ENCODE measurements around the gene KRTAP5-6.
"Not testable (repeated sequence)": the region's sequence is repeated elsewhere in the genome, so short reads cannot be mapped to it uniquely, and the experiment has no call there.

Gene KRTAP5-6

DNA sequence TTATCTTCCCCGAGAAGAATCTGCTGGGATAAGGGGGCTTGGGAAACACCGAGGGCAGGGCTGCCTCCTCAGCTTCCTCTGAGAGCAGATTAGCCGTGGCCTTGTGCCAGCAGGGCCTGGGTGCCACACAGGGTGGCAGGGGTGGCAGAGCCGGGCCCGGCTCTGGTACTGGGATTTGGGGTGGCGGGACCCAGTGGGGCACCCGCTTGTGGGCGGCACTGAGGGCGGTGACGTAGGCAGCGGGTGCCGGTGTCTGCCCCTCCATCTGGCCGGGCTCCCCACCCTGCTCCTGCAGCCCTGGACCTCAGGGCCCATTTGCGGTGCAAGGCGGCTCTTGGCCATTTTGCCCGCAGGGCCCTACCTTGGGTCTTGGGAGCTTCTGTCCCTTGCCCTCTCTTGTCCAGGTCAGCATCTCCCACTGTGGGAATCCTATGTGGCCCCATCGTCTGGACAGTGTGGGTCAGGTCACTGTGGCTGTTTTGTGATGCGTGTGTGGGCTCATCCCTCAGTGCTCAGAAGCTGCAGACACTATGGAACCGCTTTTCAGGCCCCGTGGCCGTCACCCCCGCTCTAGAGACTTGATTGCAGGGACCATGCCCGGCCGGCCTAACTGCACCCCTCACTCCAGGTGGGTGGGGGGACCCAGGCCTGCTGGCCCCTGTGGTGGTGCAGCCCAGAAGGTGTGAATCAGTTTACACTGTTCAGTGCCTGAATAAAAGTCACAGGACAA is 29.7 kb upstream of the KRTAP5-6 start:
- TF ChIP-seq, protein P1, sequence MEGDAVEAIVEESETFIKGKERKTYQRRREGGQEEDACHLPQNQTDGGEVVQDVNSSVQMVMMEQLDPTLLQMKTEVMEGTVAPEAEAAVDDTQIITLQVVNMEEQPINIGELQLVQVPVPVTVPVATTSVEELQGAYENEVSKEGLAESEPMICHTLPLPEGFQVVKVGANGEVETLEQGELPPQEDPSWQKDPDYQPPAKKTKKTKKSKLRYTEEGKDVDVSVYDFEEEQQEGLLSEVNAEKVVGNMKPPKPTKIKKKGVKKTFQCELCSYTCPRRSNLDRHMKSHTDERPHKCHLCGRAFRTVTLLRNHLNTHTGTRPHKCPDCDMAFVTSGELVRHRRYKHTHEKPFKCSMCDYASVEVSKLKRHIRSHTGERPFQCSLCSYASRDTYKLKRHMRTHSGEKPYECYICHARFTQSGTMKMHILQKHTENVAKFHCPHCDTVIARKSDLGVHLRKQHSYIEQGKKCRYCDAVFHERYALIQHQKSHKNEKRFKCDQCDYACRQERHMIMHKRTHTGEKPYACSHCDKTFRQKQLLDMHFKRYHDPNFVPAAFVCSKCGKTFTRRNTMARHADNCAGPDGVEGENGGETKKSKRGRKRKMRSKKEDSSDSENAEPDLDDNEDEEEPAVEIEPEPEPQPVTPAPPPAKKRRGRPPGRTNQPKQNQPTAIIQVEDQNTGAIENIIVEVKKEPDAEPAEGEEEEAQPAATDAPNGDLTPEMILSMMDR (IDR thresholded peaks at IDR 0.05), result no peak
- TF ChIP-seq ZFX (IDR thresholded peaks at IDR 0.05; ENCODE audit: borderline replicate concordance), result no peak

DNA sequence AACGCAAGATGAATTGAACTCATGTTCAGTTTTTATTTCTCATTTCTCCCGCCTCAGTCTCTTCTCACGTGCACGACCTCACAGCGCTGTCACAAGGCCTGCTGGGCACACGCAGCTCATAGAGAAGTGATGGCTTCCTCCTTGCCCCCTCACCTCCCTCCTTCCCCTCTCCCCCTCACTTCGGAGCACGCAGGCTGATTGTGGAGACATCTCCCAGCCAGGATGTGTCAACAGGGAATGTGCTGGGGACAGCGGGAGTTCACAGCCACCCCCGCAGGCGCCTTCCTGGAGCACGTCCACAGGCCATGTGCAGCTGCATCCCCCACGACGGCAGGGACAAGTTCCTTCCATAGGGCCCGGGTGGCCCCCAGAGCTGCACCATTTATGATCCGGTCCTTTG is 29.1 kb upstream of the KRTAP5-6 start:
- TF ChIP-seq ZFX (IDR thresholded peaks at IDR 0.05; ENCODE audit: borderline replicate concordance), result no peak
- TF ChIP-seq, protein P1 (IDR thresholded peaks at IDR 0.05), result no peak
- no peak overlapping the region for H3K27ac ChIP-seq

More for the DNA sequence above, 29.7 kb upstream of the KRTAP5-6 start:
- no peak overlapping the region for H3K27ac ChIP-seq

DNA sequence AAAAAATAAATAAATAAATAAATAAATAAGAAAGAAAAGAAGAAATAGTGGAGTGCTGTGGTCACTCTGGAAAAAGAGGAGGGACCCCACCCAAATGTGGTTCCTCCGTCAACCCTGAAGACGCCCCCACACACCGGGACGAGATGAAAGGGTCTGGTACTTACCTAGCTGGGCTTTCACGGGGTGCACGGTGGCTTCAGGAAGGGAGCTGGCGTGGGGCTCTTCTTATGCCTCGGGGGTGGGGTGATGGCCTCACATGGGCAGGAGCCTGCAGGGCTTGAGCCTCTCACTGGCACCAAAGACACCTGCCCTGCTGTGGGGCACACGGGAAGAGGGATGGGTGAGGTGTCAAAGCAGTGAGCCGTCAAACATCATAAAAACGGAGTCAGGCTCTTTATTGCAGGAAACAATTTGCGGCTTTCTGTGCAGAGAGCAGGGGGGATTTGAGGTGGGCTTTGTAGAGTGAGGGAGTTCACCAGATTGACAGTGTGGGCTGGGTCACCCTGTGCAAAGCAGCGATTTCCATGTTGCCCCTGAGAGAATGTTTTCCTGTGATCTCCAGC is 28.0 kb upstream of the KRTAP5-6 start:
- H3K27ac ChIP-seq, result no peak overlapping the region
- no peak for TF ChIP-seq ZFX (IDR thresholded peaks at IDR 0.05; ENCODE audit: borderline replicate concordance)
- TF ChIP-seq, protein P1 (IDR thresholded peaks at IDR 0.05), result no peak

DNA sequence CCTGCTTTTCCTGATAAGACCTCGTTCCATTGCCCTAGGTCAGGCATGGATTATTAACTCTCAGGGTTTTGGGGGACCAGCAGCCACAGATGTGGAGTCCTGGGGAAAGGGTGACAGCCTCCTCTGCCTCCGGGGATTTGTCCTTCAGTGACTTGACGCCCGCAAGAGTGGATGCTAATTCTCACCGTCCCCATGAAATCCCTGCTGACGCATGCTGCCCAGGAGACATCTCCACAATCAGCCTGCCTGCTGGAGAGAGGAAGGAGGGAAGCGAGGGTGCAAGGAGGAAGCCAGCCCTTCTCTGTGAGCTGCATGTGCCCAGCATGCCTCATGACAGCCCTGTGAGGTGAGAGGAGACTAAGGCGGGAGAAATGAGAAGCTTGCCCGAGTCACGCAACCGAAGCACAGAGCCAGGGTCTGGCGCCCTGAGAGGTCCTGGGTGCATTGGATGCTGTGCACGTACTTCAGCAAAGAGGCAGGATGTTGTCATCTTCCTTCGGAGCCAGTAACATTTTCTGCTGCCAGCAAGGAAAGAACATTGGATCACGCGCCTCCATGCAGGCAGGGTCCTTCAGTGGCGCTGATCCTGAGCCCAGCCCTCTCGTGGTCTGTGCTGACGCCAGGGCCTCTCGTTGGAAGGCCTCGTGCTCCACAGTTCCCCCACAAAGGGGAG is 27.3 kb upstream of the KRTAP5-6 start:
- no peak for TF ChIP-seq ZFX (IDR thresholded peaks at IDR 0.05; ENCODE audit: borderline replicate concordance)
- TF ChIP-seq, protein P1 (IDR thresholded peaks at IDR 0.05), result no peak

DNA sequence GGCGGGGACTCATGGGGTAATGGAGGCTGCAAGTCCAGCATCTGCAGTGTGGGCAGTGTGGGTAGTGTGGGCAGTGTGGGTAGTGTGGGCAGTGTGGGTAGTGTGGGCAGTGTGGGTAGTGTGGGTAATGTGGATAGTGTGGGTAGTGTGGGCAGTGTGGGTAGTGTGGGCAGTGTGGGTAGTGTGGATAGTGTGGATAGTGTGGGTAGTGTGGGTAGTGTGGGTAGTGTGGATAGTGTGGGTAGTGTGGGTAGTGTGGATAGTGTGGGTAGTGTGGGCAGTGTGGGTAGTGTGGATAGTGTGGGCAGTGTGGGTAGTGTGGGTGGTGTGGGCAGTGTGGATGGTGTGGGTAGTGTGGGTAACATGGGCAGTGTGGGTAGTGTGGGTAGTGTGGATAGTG is 26.5 kb upstream of the KRTAP5-6 start:
- H3K27ac ChIP-seq, result not testable (repeated sequence)

More for the DNA sequence above, 27.3 kb upstream of the KRTAP5-6 start:
- H3K27ac ChIP-seq, result no peak overlapping the region

DNA sequence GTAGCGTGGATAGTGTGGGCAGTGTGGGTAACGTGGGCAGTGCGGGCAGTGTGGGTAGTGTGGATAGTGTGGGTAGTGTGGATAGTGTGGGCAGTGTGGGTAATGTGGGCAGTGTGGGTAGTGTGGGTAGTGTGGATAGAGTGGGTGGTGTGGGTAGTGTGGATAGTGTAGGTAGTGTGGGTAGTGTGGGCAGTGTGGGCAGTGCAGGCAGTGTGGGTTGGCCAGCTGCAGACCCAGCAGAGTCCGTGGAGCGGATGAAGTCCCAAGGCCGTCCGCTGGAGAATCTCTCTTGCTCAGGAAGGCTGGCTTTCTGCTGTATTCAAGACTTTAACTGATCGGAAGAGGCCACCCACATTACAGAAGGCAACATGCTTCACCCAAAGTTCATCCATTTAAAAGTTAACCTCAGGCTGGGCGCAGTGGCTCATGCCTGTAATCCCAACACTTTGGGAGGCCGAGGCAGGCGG is 26.1 kb upstream of the KRTAP5-6 start:
- no peak overlapping the region for H3K27ac ChIP-seq
- TF ChIP-seq, protein P1 (IDR thresholded peaks at IDR 0.05), result no peak
- no peak for TF ChIP-seq ZFX (IDR thresholded peaks at IDR 0.05; ENCODE audit: borderline replicate concordance)

DNA sequence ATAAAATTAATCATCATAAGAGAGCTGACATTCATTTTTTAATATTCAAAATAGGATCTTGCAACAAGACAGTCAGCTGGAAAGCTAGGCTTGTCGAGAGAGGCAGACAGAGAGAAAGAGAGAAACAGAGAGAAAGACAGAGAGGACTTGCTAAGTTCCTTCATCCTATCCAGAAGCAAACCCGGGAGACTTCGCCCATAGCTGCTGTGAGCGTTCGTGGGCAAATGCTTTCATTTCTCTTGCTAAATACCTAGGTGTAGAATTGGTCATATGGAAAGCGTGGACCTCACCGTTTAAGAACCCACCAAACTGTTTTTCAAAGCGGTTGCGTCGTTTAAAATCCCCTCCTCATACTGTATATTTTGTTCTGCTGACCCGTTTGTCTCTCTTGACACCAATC is 25.3 kb upstream of the KRTAP5-6 start:
- no peak overlapping the region for H3K27ac ChIP-seq
- TF ChIP-seq, protein P1 (IDR thresholded peaks at IDR 0.05), result no peak
- no peak for TF ChIP-seq ZFX (IDR thresholded peaks at IDR 0.05; ENCODE audit: borderline replicate concordance)

All from 22Rv1 (cell line).